ENCODE measurements around the gene FBXL17. TPM values are rescaled to one million over a fixed set of nuclear protein-coding genes. Genes with fewer than 3 reads are reported as not detected.

The FBXL17 gene
- total RNA-seq, 1 experiment from 2014 or later, result 11.5 TPM

- DNase-seq (ENCODE audit: extremely low read depth, low read depth), result no peak
These were observed 451.8 kb downstream of the FBXL17 start for GRCh38 chr5:107930092-107930491.

GRCh38 chr5:107929080-107929479 lies 452.8 kb downstream of the FBXL17 start:
- DNase-seq (ENCODE audit: extremely low read depth, low read depth), result no peak

DNA sequence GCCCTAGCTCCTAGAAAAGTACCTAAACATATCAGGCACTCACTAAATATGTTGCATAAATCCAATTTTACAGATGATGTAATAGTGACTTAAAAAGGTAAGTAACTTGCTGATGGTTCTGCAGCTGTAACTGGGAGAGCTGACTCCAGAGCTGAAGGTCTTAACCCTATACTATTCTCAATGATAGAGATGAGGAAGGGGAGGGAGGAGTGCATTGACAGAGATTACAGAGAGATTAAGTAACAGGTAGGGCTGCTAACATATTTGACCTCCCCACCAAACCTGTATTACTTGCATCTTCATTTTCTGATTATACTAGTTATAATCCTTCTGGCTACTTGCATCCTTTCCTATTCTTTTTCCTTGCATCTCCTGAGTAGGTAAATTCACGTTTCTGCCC lies 455.8 kb downstream of the FBXL17 start:
- no peak for DNase-seq (ENCODE audit: extremely low read depth, low read depth)

GRCh38 chr5:107925200-107925599 lies 456.7 kb downstream of the FBXL17 start:
- no peak for DNase-seq (ENCODE audit: extremely low read depth, low read depth)

DNA sequence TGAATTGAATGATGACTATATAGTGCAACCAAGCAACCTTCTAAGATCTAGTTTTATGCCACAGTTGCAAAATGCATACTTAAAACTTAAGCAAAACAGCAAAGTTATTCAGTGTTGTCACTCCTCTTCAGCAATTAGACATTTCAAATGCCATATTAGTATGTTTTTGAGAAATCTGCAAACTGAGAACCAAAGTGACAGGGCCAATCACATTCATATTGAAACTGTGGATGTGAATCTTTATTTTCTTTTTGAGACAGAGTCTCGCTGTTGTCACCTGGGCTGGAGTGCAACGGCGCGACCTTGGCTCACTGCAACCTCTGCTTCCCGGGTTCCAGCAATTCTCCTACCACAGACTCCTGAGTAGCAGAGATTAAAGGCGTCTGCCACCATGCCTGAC lies 461.9 kb downstream of the FBXL17 start:
- no peak for DNase-seq (ENCODE audit: extremely low read depth, low read depth)

- DNase-seq (ENCODE audit: extremely low read depth, low read depth), result no peak
These were observed 462.5 kb downstream of the FBXL17 start for GRCh38 chr5:107919361-107919760.

DNA sequence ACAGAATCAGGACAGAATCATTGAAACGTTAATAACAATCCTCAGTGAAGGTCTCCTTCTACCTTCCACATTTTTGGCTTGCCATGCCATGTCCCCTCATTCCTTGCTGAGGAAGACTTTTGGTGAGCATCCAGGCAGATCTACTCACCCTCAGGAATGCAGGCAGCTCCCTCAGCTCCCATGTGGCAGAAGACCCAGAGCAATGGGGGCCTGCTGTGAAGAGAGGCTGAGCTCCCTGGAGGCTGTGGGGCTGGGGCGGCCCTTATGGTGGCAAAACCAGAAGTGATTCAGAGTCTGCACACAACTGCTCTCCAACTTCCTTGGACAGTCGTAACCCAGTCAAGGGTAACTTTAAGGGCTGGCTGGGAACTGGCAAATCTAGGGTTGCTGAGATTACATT lies 463.9 kb downstream of the FBXL17 start:
- no peak for DNase-seq (ENCODE audit: extremely low read depth, low read depth)

- no peak for DNase-seq (ENCODE audit: extremely low read depth, low read depth)
These were observed 464.9 kb downstream of the FBXL17 start for GRCh38 chr5:107916731-107917725.

GRCh38 chr5:107915176-107915812 lies 466.6 kb downstream of the FBXL17 start:
- no peak for DNase-seq (ENCODE audit: extremely low read depth, low read depth)

DNA sequence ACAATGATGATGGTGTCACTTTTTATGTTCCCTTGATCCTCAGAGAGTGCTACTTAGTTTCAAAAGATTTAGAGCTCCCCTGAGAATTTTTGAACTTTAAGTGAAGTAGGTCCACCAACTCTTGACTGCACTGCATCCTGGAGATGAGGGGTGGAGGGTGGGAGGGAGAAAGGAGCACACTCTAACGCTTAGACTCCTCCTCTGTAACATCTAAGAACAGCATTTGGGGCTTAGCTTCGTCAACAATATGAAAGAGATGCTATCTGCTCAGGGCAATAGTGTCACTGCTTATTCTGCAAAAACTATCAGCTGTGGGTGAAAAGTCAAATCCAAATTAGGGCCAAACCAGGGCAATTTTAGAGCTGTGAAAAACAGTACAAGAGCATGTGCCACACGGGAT lies 468.4 kb downstream of the FBXL17 start:
- DNase-seq (ENCODE audit: extremely low read depth, low read depth), result no peak

GRCh38 chr5:107900721-107901120 lies 481.2 kb downstream of the FBXL17 start:
- no peak for DNase-seq (ENCODE audit: extremely low read depth, low read depth)

DNA sequence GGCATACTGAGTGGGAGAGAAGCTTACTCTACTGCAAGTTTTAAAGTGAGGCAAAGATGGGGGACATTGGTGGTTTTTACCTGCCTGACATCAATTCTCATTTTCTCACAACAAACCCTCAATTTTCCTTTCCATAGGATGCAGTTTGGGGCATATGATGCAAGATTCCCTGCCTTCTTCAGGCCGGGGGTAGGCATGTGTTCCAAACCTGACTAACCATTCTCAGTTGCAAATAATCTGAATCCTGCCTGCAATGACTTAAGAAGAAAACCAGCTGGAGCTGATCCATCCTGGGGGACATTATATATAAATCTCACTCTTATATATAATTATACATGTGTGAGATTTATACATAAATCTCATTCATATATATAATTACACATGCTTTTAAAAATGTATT lies 487.5 kb downstream of the FBXL17 start:
- DNase-seq (ENCODE audit: extremely low read depth, low read depth), result no peak

- DNase-seq (ENCODE audit: extremely low read depth, low read depth), result peak; percentile 20
These were observed 488.3 kb downstream of the FBXL17 start for GRCh38 chr5:107893642-107894041.

GRCh38 chr5:107889387-107889786 lies 492.5 kb downstream of the FBXL17 start:
- DNase-seq (ENCODE audit: extremely low read depth, low read depth), result no peak

- DNase-seq (ENCODE audit: extremely low read depth, low read depth), result no peak
These were observed 493.4 kb downstream of the FBXL17 start for GRCh38 chr5:107888541-107888940.

DNA sequence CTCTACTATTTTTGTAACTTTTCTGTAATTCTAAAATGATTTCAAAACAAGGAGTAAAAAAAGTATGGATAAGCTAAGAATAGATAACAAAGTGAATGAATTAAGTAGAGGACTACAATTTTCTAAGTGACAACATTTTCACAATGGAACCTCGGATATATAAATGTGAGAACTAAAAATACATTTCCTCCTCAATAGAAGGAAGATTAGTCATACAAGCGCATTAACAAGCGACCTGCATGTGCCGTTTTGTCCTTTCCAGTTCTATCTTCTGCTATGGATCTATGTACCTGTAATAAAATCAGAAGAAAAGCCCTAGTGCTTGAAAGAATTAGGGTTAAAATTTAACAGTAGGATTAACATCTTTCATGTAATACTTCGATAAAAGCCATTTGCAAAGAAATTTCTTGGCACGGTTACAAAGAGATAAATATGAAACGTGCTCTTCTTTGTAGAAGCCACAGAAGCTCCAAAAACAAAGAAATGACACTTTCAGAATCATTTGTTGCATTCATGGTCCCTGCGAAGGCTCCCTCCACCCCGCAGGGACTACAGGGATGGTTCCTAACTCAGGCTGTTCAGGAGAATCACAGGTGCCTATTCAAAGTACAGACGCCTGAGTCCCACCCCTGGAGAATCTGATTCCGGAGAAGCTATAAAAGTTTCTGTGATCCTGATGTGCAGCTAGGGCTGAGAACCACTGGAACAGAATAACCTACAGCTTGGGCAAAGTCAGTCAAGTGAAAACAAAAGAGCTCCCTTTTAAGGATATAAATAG lies 494.5 kb downstream of the FBXL17 start:
- no peak for DNase-seq (ENCODE audit: extremely low read depth, low read depth)

DNA sequence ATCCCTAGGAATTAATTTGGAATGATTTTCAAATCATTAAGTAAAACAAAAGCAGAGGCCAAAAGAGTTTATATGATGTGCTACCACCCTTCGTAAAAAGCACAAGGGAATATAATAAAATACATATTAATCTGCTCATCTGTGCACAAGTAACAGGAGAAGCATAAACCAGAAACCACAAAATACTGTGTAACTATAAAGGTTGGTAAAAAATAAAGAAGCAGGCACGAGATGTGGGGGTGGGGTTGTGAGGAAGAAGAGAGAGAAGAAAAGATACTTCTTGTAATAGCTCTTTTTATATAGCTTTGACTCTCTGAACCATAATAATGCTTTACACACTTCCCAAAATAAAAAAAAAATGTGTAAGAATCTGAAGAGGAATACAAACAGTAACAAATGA lies 496.3 kb downstream of the FBXL17 start:
- no peak for DNase-seq (ENCODE audit: extremely low read depth, low read depth)

DNA sequence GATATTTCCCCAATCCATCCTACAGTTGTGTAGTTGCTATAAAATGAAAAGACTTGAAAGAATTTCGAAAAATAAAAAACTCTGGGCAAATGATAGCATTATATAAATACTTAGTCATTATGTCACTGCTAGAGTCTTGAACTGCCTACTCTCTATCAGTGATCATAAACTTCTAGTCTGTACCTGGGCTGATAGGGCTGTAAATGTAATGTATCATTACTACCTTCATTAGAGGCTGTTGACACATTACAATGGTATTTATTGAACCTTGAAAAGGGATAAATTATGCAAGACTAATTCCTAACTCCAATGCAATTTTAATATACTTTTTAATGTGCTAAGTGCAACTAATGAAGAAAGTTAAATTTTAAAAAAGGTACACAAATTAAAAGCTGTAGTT lies 497.0 kb downstream of the FBXL17 start:
- no peak for DNase-seq (ENCODE audit: extremely low read depth, low read depth)

GRCh38 chr5:107878661-107879060 lies 503.2 kb downstream of the FBXL17 start:
- no peak for DNase-seq (ENCODE audit: extremely low read depth, low read depth)

GRCh38 chr5:107876906-107877305 lies 505.0 kb downstream of the FBXL17 start:
- no peak for DNase-seq (ENCODE audit: extremely low read depth, low read depth)

- no peak for DNase-seq (ENCODE audit: extremely low read depth, low read depth)
These were observed 505.6 kb downstream of the FBXL17 start for GRCh38 chr5:107876261-107876660.

Measured in NCI-H460 (cell line).